ENCODE results near the gene CD70. TPM values are rescaled to one million over a fixed set of nuclear protein-coding genes. Genes with fewer than 3 reads are reported as not detected.
"Not testable (repeated sequence)": the region's sequence is repeated elsewhere in the genome, so short reads cannot be mapped to it uniquely, and the experiment has no call there.

The CD70 gene
- under 1 TPM in 1 of 4 donors, not detected in 3; 0.36 TPM for total RNA-seq
- polyA plus RNA-seq: 1 to 10 TPM in 1 of 3 donors, not detected in 2; 1.8 TPM

GRCh38 chr19:6590827-6591319 lies at the start of gene CD70:
TSS of gene CD70 (minus strand) at chr19:6591150. CDS start at chr19:6591002, 148 bp downstream.
- H3K9me3 ChIP-seq: no peaks in the 10 kb centered on the region
- DNase-seq: no peak
- intact Hi-C loops (cut with DNase I): no loop called here
- no peaks in the 10 kb centered on the region for H3K36me3 ChIP-seq
- TF ChIP-seq POLR2AphosphoS5 (IDR thresholded peaks at IDR 0.05): no peak
- no peak for TF ChIP-seq CTCF (IDR thresholded peaks at IDR 0.05)
- no peak for TF ChIP-seq POLR2A (IDR thresholded peaks at IDR 0.05)
- no peak for TF ChIP-seq EP300 (IDR thresholded peaks at IDR 0.05)
- H3K4me3 ChIP-seq: no peak within 1 kb of the TSS
- H3K27ac ChIP-seq: peak within 1 kb of the TSS in 1 of 4 donors; percentile 38
- H3K4me1 ChIP-seq: peaks cover 0 to 14% (median 4%) of the 10 kb centered on the region in 4 donors
- WGBS, 2 donors: 1 to 3% methylated on average over 35 of the region's 35 CpGs
- peaks cover 22 to 92% (median 60%) of the 10 kb centered on the region in 3 donors for H3K27me3 ChIP-seq

- DNase-seq; intact Hi-C loops (cut with DNase I); H3K9me3 ChIP-seq; H3K36me3 ChIP-seq; H3K4me1 ChIP-seq; H3K27ac ChIP-seq; H3K4me3 ChIP-seq: not testable (repeated sequence)
- H3K27me3 ChIP-seq: peaks cover 0 to 21% (median 0%) of the 10 kb centered on the region in 3 donors
- WGBS, 2 donors: 82 to 89% methylated on average over 9 of the region's 9 CpGs
Measured at GRCh38 chr19:6640333-6640732, 49.4 kb upstream of the CD70 start.

- WGBS, 2 donors: 66 to 69% methylated on average over 4 of the region's 4 CpGs
- H3K4me1 ChIP-seq: no peaks in the 10 kb centered on the region
- H3K4me3 ChIP-seq: no peak overlapping the region
- intact Hi-C loops (cut with DNase I): no loop called here
- no peaks in the 10 kb centered on the region for H3K9me3 ChIP-seq
- H3K36me3 ChIP-seq: no peaks in the 10 kb centered on the region
- peaks cover 0 to 15% (median 0%) of the 10 kb centered on the region in 3 donors for H3K27me3 ChIP-seq
- H3K27ac ChIP-seq: no peak overlapping the region
- DNase-seq: no peak
- no peak for TF ChIP-seq POLR2A (IDR thresholded peaks at IDR 0.05)
- no peak for TF ChIP-seq EP300 (IDR thresholded peaks at IDR 0.05)
Measured at GRCh38 chr19:6639439-6639838, 48.5 kb upstream of the CD70 start.

GRCh38 chr19:6633456-6633813 lies 42.5 kb upstream of the CD70 start:
- not testable (repeated sequence) for H3K4me3 ChIP-seq, H3K4me1 ChIP-seq, DNase-seq, H3K27ac ChIP-seq, H3K36me3 ChIP-seq, H3K9me3 ChIP-seq
- intact Hi-C loops (cut with DNase I): loop anchor here (2.0 to 5.0 kb wide), 2 partner anchors 104 to 117 kb away; partner anchors contain the start of genes GPR108 and TRIP10
- H3K27me3 ChIP-seq: peaks cover 0 to 14% (median 0%) of the 10 kb centered on the region in 3 donors
- 47 to 78% methylated on average over 4 of the region's 4 CpGs for WGBS, 2 donors

- WGBS, 2 donors: 42 to 53% methylated on average over 26 of the region's 26 CpGs
- TF ChIP-seq CTCF (IDR thresholded peaks at IDR 0.05): peak in 3 of 4 experiments; percentile 43 to 50 (median 48)
- peak; percentile 80 for DNase-seq
- H3K4me3 ChIP-seq, H3K9me3 ChIP-seq, H3K27ac ChIP-seq, H3K4me1 ChIP-seq, H3K36me3 ChIP-seq: not testable (repeated sequence)
- H3K27me3 ChIP-seq: peaks cover 0 to 14% (median 0%) of the 10 kb centered on the region in 3 donors
- intact Hi-C loops (cut with DNase I): loop anchor here (1.0 to 5.0 kb wide), 3 partner anchors 104 to 230 kb away; partner anchors contain the start of genes GPR108 and TRIP10
Measured at GRCh38 chr19:6632747-6633455, 42.0 kb upstream of the CD70 start.

GRCh38 chr19:6632002-6632621 lies 41.2 kb upstream of the CD70 start:
- Histone ChIP-seq H3K27me3 (peaks cover 0 to 7% (median 0%) of the 10 kb centered on the region in 3 donors), H3K36me3 (no peaks in the 10 kb centered on the region), H3K27ac (no peak overlapping the region), H3K4me1 (no peaks in the 10 kb centered on the region), H3K4me3 (no peak overlapping the region), H3K9me3 (no peaks in the 10 kb centered on the region)
- intact Hi-C loops (cut with DNase I): loop anchor here (1.0 to 5.0 kb wide), 3 partner anchors 105 to 231 kb away; partner anchors contain the start of genes GPR108 and TRIP10
- DNase-seq: peak; percentile 82
- TF ChIP-seq POLR2AphosphoS5 (IDR thresholded peaks at IDR 0.05): no peak
- TF ChIP-seq CTCF (IDR thresholded peaks at IDR 0.05): peak; percentile 58 to 87 (median 74)
- no peak for TF ChIP-seq EP300 (IDR thresholded peaks at IDR 0.05)
- 41 to 43% methylated on average over 12 of the region's 12 CpGs for WGBS, 2 donors
